HepG2 (cell line): Measurements from ENCODE around the gene FAM124A. TPM values are rescaled to one million over a fixed set of nuclear protein-coding genes. Genes with fewer than 3 reads are reported as not detected.

ENCODE experiments used
- ATAC-seq: fragments of 200-7000 bp; cut with Tn5 transposase; 3 replicates; pipeline ENCODE4 v1.9.1; 2020; ENCODE audit warnings: mild to moderate bottlenecking, moderate library complexity
- BruUV-seq: library from RNA; stranded (reverse); fragments of 400-500 nt; replicated peaks from 2 replicates; lab custom pipeline; 2021; lab: Mats Ljungman, UMichigan
- CTCF ChIA-PET: fragments of 300-600 bp; formaldehyde crosslinking; extraction: SDS; loops from one replicate; lab custom pipeline; 2021; ENCODE audit warnings: low total read pairs, inconsistent platforms, low intra/inter-chr PET ratio; lab: Yijun Ruan, JAX
- POLR2A ChIA-PET: fragments of 350-600 bp; sonication (Branson Sonifier 250); formaldehyde crosslinking; loops from one replicate; lab custom pipeline; 2020; ENCODE audit warnings: antibody characterized with exemption, inconsistent platforms; lab: Yijun Ruan, JAX
- DNase-seq: peaks from one replicate; pipeline ENCODE4 v3.0.0-alpha.2; 2015; ENCODE audit warnings: low spot score
- FAIRE-seq: peaks from 3 replicates; lab custom pipeline; 2011; peaks lifted over from hg19 to GRCh38; lab: Jason Lieb, UNC
- H2AFZ ChIP-seq: one replicate; pipeline ENCODE4 v1.6.1; 2011; ENCODE audit warnings: low read length, inconsistent platforms
- H3K27ac ChIP-seq: fragments of 300-600 bp; 3 replicates; pipeline ENCODE4 v1.8.0; 2011; ENCODE audit warnings: mixed run types, mild to moderate bottlenecking, mixed read lengths, low read length, inconsistent platforms; ENCODE audit not compliant: insufficient read depth; ENCODE audit errors: extremely low read length
- H3K27me3 ChIP-seq, 2 experiments: fragments of 200-600 bp in 1 of 2; 2 replicates in 1 of 2; 3 replicates in 1 of 2; pipeline versions ENCODE4 v1.6.0 to v1.8.0; 2011; ENCODE audit warnings: low read length in 2 of 2, mild to moderate bottlenecking in 2 of 2, moderate library complexity in 2 of 2, inconsistent platforms in 1 of 2; ENCODE audit not compliant: insufficient read depth in 2 of 2, control insufficient read depth in 1 of 2
- H3K36me3 ChIP-seq, 2 experiments: fragments of 200-600 bp in 1 of 2; replicated peaks in 1 of 2; 2 replicates in 1 of 2; 3 replicates in 1 of 2; pipeline versions ENCODE4 v1.5.1 to v1.8.0; 2011; ENCODE audit warnings: low read length in 2 of 2, inconsistent platforms in 1 of 2; ENCODE audit not compliant: insufficient read depth in 2 of 2, control insufficient read depth in 1 of 2
- H3K4me1 ChIP-seq: 2 replicates; pipeline ENCODE4 v1.5.1; 2012; ENCODE audit warnings: low read length, inconsistent platforms; ENCODE audit not compliant: insufficient read depth
- H3K4me2 ChIP-seq: 2 replicates; pipeline ENCODE4 v1.6.0; 2011; ENCODE audit warnings: low read depth, low read length, inconsistent platforms
- H3K4me3 ChIP-seq, 3 experiments: fragments of 200-600 bp in 1 of 3; sonication (generic), shearing (Covaris generic) in 1 of 3; replicated peaks in 1 of 3; 2 replicates each; pipeline ENCODE4 v1.5.1; 2011 to 2016; ENCODE audit warnings: low read length in 3 of 3, inconsistent platforms in 2 of 3, low read depth in 2 of 3, mild to moderate bottlenecking in 2 of 3, control low read depth in 1 of 3, mixed read lengths in 1 of 3; ENCODE audit not compliant: insufficient read depth in 1 of 3
- H3K79me2 ChIP-seq: one replicate; pipeline ENCODE4 v1.6.1; 2011; ENCODE audit warnings: low read length, inconsistent platforms; ENCODE audit not compliant: insufficient read depth
- H3K9ac ChIP-seq: 2 replicates; pipeline ENCODE4 v1.6.0; 2011; ENCODE audit warnings: mild to moderate bottlenecking, low read depth, low read length, inconsistent platforms; ENCODE audit not compliant: insufficient read depth
- H3K9me3 ChIP-seq: 2 replicates; pipeline ENCODE4 v1.5.1; 2012; ENCODE audit warnings: mild to moderate bottlenecking, low read length
- H4K20me1 ChIP-seq: 2 replicates; pipeline ENCODE4 v1.6.0; 2011; ENCODE audit warnings: inconsistent platforms, mild to moderate bottlenecking, low read length, moderate library complexity; ENCODE audit not compliant: insufficient read depth
- FIP1L1 ChIP-seq: fragments of 200-400 bp; formaldehyde crosslinking; IDR thresholded peaks from 2 replicates; pipeline ENCODE4 v1.6.1; 2018; ENCODE audit warnings: low read depth, mild to moderate bottlenecking, low read length, moderate library complexity, borderline replicate concordance; ENCODE audit not compliant: insufficient read depth
- NFE2L1 ChIP-seq: sonication (generic); formaldehyde crosslinking; IDR thresholded peaks from 2 replicates; pipeline ENCODE4 v1.4.0; 2020; ENCODE audit warnings: missing genetic modification reagents, mild to moderate bottlenecking, borderline replicate concordance
- POGZ ChIP-seq: sonication (generic); formaldehyde crosslinking; IDR thresholded peaks from 2 replicates; pipeline ENCODE4 v1.4.0; 2020; ENCODE audit warnings: mild to moderate bottlenecking, missing genetic modification reagents
- ZSCAN29 ChIP-seq: sonication (generic); formaldehyde crosslinking; conservative IDR thresholded peaks from 2 replicates; pipeline ENCODE4 v1.4.0; 2020; ENCODE audit warnings: mild to moderate bottlenecking, missing genetic modification reagents
- WGBS: methylation state at CpG from one replicate; pipeline ENCODE4 v1.1.6; 2017; ENCODE audit warnings: low lambda C conversion rate; 5-methylcytosine and 5-hydroxymethylcytosine counted together
- in situ Hi-C: cut with HindIII; loops from 2 replicates; pipeline ENCODE4 v1.10.0; 2017; ENCODE audit warnings: low pct_unique_long_range_greater_than_20kb; ENCODE audit not compliant: extremely low pct_ligation_motif_present
- intact Hi-C: fragments of 100-400 bp; cut with micrococcal nuclease; formaldehyde crosslinking; loops from one replicate; pipeline ENCODE4 v1.10.0; 2022; ENCODE audit not compliant: unreplicated experiment
- polyA plus RNA-seq, 8 experiments: library from polyadenylated mRNA; depleted of rRNA in 3 of 8; stranded (reverse) in 7 of 8; unstranded in 1 of 8; fragments of >200 nt; fragmentation: Illumina TruSeq in 4 of 8; extraction: Trizol in 4 of 8; gene quantifications; 2 replicates each; pipeline versions ENCODE4 v1.2.1 to v1.2.3, GENCODE V29; 2011 to 2016; ENCODE audit warnings: low read depth in 4 of 8, missing spikeins in 1 of 8, mixed read lengths in 1 of 8; ENCODE audit not compliant: insufficient read depth in 1 of 8
- total RNA-seq, 5 experiments: library from RNA; depleted of rRNA; stranded (reverse); fragments of >200 nt; fragmentation: Illumina TruSeq; extraction: Trizol; gene quantifications; 2 replicates each; pipeline ENCODE4 v1.2.3, GENCODE V29; 2016; ENCODE audit warnings: low read depth in 1 of 5
- TF ChIP-seq, protein P1 (sequence below): sonication (generic); formaldehyde crosslinking; IDR thresholded peaks from 2 replicates; pipeline ENCODE4 v1.5.0; 2020; ENCODE audit warnings: mild to moderate bottlenecking, missing genetic modification reagents, borderline replicate concordance

FAM124A gene
- total and polyA plus RNA-seq, 2 of the 13 experiments (the other 11 are each of a cell fraction or from before 2014, with no cell fraction given), result not detected

DNA sequence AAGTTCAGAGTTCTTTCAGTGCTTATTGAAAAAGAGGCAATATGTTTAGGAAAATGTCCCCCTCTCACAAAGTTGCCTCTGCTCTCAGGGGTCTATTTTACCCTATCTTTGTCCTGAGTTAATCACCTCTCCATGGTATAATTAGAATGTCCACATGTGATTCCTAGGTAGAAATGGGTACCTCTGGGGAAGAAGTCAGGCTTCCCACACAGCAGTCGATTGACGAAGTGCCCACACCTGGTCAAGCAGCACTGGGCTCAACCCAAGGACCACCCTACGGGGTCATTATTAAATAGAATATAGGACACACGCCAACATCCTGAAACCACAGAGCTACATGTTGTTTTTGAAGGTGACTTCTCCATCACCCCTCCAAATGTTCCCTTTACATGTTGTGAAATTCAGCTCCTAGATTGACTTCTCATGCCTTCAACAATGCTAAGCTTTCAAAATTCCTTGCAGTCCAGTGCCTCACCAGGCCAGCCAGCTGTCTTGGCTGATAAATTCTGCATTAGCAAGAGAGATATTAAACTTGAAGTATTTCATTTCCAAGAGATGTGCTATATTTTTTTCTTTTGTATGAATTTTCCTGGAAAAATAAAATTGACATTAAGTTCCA, 43.6 kb upstream of the FAM124A start:
- Histone ChIP-seq H3K9ac (no peak overlapping the region), H3K9me3 (no peaks in the 10 kb centered on the region), H3K4me1 (no peaks in the 10 kb centered on the region), H3K4me3 (no peak overlapping the region), H3K27ac (no peak overlapping the region), H3K36me3 (no peaks in the 10 kb centered on the region), H2AFZ (no peak overlapping the region), H4K20me1 (no peaks in the 10 kb centered on the region), H3K4me2 (no peak overlapping the region), H3K79me2 (no peaks in the 10 kb centered on the region), H3K27me3 (peaks cover 0 to 3% of the 10 kb centered on the region in 2 experiments; a peak in 1 of 5 replicates)
- ChIA-PET CTCF (no interaction called here), POLR2A (no interaction called here)
- WGBS, result 0% methylated on average over 1 of the region's 4 CpGs
- ATAC-seq (no peak), DNase-seq (no peak), FAIRE-seq (no peak)
- TF ChIP-seq POGZ (CRISPR knock-in tag), result no peak
- no peak for TF ChIP-seq NFE2L1 (CRISPR knock-in tag)
- TF ChIP-seq ZSCAN29, result no peak
- TF ChIP-seq FIP1L1, result no peak
- TF ChIP-seq, protein P1, sequence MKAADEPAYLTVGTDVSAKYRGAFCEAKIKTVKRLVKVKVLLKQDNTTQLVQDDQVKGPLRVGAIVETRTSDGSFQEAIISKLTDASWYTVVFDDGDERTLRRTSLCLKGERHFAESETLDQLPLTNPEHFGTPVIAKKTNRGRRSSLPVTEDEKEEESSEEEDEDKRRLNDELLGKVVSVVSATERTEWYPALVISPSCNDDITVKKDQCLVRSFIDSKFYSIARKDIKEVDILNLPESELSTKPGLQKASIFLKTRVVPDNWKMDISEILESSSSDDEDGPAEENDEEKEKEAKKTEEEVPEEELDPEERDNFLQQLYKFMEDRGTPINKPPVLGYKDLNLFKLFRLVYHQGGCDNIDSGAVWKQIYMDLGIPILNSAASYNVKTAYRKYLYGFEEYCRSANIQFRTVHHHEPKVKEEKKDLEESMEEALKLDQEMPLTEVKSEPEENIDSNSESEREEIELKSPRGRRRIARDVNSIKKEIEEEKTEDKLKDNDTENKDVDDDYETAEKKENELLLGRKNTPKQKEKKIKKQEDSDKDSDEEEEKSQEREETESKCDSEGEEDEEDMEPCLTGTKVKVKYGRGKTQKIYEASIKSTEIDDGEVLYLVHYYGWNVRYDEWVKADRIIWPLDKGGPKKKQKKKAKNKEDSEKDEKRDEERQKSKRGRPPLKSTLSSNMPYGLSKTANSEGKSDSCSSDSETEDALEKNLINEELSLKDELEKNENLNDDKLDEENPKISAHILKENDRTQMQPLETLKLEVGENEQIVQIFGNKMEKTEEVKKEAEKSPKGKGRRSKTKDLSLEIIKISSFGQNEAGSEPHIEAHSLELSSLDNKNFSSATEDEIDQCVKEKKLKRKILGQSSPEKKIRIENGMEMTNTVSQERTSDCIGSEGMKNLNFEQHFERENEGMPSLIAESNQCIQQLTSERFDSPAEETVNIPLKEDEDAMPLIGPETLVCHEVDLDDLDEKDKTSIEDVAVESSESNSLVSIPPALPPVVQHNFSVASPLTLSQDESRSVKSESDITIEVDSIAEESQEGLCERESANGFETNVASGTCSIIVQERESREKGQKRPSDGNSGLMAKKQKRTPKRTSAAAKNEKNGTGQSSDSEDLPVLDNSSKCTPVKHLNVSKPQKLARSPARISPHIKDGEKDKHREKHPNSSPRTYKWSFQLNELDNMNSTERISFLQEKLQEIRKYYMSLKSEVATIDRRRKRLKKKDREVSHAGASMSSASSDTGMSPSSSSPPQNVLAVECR (CRISPR knock-in tag), result no peak
- BruUV-seq, result no TSS peak
- intact Hi-C loops (no loop called here), in situ Hi-C loops (no loop called here)
